Measurements from ENCODE around the gene WDFY4. TPM values are rescaled to one million over a fixed set of nuclear protein-coding genes. Genes with fewer than 3 reads are reported as not detected.

WDFY4 gene
- total RNA-seq, 1 donor from 2014 or later = not detected

- TF ChIP-seq CTCF (IDR thresholded peaks at IDR 0.05; ENCODE audit: insufficient read depth, low read length, poor library complexity, severe bottlenecking) = no peak
- Histone ChIP-seq H3K4me3 (ENCODE audit: low read depth, low read length) (no peak overlapping the region), H3K27me3 (ENCODE audit: control insufficient read depth, insufficient read depth, low read length) (no peaks in the 10 kb centered on the region), H3K36me3 (ENCODE audit: control insufficient read depth, insufficient read depth, low read length) (no peaks in the 10 kb centered on the region)
- DNase-seq (ENCODE audit: low read depth) = no peak
Observed at GRCh38 chr10:48872234-48872633, 187.6 kb downstream of the WDFY4 start.

- DNase-seq (ENCODE audit: low read depth) = no peak
- no peaks in the 10 kb centered on the region for H3K36me3 ChIP-seq (ENCODE audit: control insufficient read depth, insufficient read depth, low read length)
- no peaks in the 10 kb centered on the region for H3K27me3 ChIP-seq (ENCODE audit: control insufficient read depth, insufficient read depth, low read length)
- H3K4me3 ChIP-seq (ENCODE audit: low read depth, low read length) = no peak overlapping the region
- TF ChIP-seq CTCF (IDR thresholded peaks at IDR 0.05; ENCODE audit: insufficient read depth, low read length, poor library complexity, severe bottlenecking) = no peak
Observed at GRCh38 chr10:48878091-48878490, 193.4 kb downstream of the WDFY4 start.

GRCh38 chr10:48879451-48879850, 194.8 kb downstream of the WDFY4 start:
- no peak overlapping the region for H3K4me3 ChIP-seq (ENCODE audit: low read depth, low read length)
- TF ChIP-seq CTCF (IDR thresholded peaks at IDR 0.05; ENCODE audit: insufficient read depth, low read length, poor library complexity, severe bottlenecking) = no peak
- no peak for DNase-seq (ENCODE audit: low read depth)
- H3K36me3 ChIP-seq (ENCODE audit: control insufficient read depth, insufficient read depth, low read length) = no peaks in the 10 kb centered on the region
- no peaks in the 10 kb centered on the region for H3K27me3 ChIP-seq (ENCODE audit: control insufficient read depth, insufficient read depth, low read length)

GRCh38 chr10:48880016-48880705, 195.5 kb downstream of the WDFY4 start:
- Histone ChIP-seq H3K4me3 (ENCODE audit: low read depth, low read length) (no peak overlapping the region), H3K27me3 (ENCODE audit: control insufficient read depth, insufficient read depth, low read length) (no peaks in the 10 kb centered on the region), H3K36me3 (ENCODE audit: control insufficient read depth, insufficient read depth, low read length) (no peaks in the 10 kb centered on the region)
- no peak for TF ChIP-seq CTCF (IDR thresholded peaks at IDR 0.05; ENCODE audit: insufficient read depth, low read length, poor library complexity, severe bottlenecking)
- no peak for DNase-seq (ENCODE audit: low read depth)

GRCh38 chr10:48881937-48882336, 197.3 kb downstream of the WDFY4 start:
- no peak for DNase-seq (ENCODE audit: low read depth)
- TF ChIP-seq CTCF (IDR thresholded peaks at IDR 0.05; ENCODE audit: insufficient read depth, low read length, poor library complexity, severe bottlenecking) = no peak
- Histone ChIP-seq H3K4me3 (ENCODE audit: low read depth, low read length) (no peak overlapping the region), H3K36me3 (ENCODE audit: control insufficient read depth, insufficient read depth, low read length) (no peaks in the 10 kb centered on the region), H3K27me3 (ENCODE audit: control insufficient read depth, insufficient read depth, low read length) (no peaks in the 10 kb centered on the region)

GRCh38 chr10:48882881-48883280, 198.2 kb downstream of the WDFY4 start:
- TF ChIP-seq CTCF (IDR thresholded peaks at IDR 0.05; ENCODE audit: insufficient read depth, low read length, poor library complexity, severe bottlenecking) = no peak
- Histone ChIP-seq H3K27me3 (ENCODE audit: control insufficient read depth, insufficient read depth, low read length) (no peaks in the 10 kb centered on the region), H3K4me3 (ENCODE audit: low read depth, low read length) (no peak overlapping the region), H3K36me3 (ENCODE audit: control insufficient read depth, insufficient read depth, low read length) (no peaks in the 10 kb centered on the region)
- no peak for DNase-seq (ENCODE audit: low read depth)
